OCI-LY7 (cell line): ENCODE measurements around the gene FGD4. TPM values are rescaled to one million over a fixed set of nuclear protein-coding genes. Genes with fewer than 3 reads are reported as not detected.

Experiments used
- BruUV-seq: library from RNA; stranded (reverse); fragments of 400-500 nt; replicated peaks from 2 replicates; lab custom pipeline; 2021; lab: Mats Ljungman, UMichigan
- CTCF ChIA-PET: fragments of 300-600 bp; sonication (Branson Sonifier 250); formaldehyde crosslinking; loops from one replicate; lab custom pipeline; 2022; ENCODE audit warnings: antibody characterized with exemption; ENCODE audit not compliant: unreplicated experiment; lab: Charles Lee
- POLR2A ChIA-PET: fragments of 300-600 bp; sonication (Branson Sonifier 250); formaldehyde crosslinking; loops from one replicate; lab custom pipeline; 2022; ENCODE audit warnings: antibody characterized with exemption; lab: Charles Lee
- DNase-seq: peaks from one replicate; pipeline ENCODE4 v3.0.0-alpha.2; 2015; ENCODE audit warnings: low spot score
- H2AFZ ChIP-seq: fragments of 200-600 bp; sonication (generic), shearing (Covaris generic); 2 replicates; pipeline ENCODE4 v1.6.1; 2014; ENCODE audit warnings: mild to moderate bottlenecking, antibody characterized with exemption, low read length, moderate library complexity
- H3K27ac ChIP-seq: fragments of 200-600 bp; sonication (generic); 2 replicates; pipeline ENCODE4 v1.5.1; 2014; ENCODE audit warnings: mixed run types, low read depth, mild to moderate bottlenecking, moderate library complexity, low read length, inconsistent platforms; ENCODE audit not compliant: poor library complexity, severe bottlenecking
- H3K36me3 ChIP-seq: fragments of 200-600 bp; sonication (generic); 2 replicates; pipeline ENCODE4 v1.6.1; 2014; ENCODE audit warnings: mild to moderate bottlenecking, antibody characterized with exemption, low read length, moderate library complexity, mixed read lengths; ENCODE audit not compliant: insufficient read depth
- H3K4me1 ChIP-seq: fragments of 200-600 bp; sonication (generic); 2 replicates; pipeline ENCODE4 v1.5.1; 2014; ENCODE audit warnings: mild to moderate bottlenecking, low read length; ENCODE audit not compliant: insufficient read depth, poor library complexity, severe bottlenecking
- H3K4me2 ChIP-seq: fragments of 200-600 bp; sonication (generic); 2 replicates; pipeline ENCODE4 v1.6.1; 2014; ENCODE audit warnings: mild to moderate bottlenecking, low read length
- H3K4me3 ChIP-seq: fragments of 200-600 bp; sonication (generic); 2 replicates; pipeline ENCODE4 v1.5.1; 2014; ENCODE audit warnings: mild to moderate bottlenecking, low read depth, low read length; ENCODE audit not compliant: poor library complexity, severe bottlenecking
- H3K79me2 ChIP-seq: fragments of 200-600 bp; sonication (generic); 2 replicates; pipeline ENCODE4 v1.6.1; 2016; ENCODE audit warnings: low read depth, mild to moderate bottlenecking, low read length, moderate library complexity, mixed read lengths; ENCODE audit not compliant: insufficient read depth
- H3K9me2 ChIP-seq: fragments of 200-600 bp; sonication (generic); 2 replicates; pipeline ENCODE4 v1.6.1; 2016; ENCODE audit warnings: mild to moderate bottlenecking, low read length, mixed read lengths; ENCODE audit not compliant: insufficient read depth
- H3K9me3 ChIP-seq: fragments of 200-600 bp; sonication (generic); 2 replicates; pipeline ENCODE4 v1.6.1; 2014; ENCODE audit warnings: mild to moderate bottlenecking, mixed run types, low read length, mixed read lengths
- H4K20me1 ChIP-seq: fragments of 200-600 bp; sonication (generic); 2 replicates; pipeline ENCODE4 v1.6.1; 2014; ENCODE audit warnings: mild to moderate bottlenecking, antibody characterized with exemption, low read length, moderate library complexity, mixed read lengths; ENCODE audit not compliant: insufficient read depth
- EZH2phosphoT487 ChIP-seq: fragments of 200-600 bp; sonication (generic); IDR thresholded peaks from 2 replicates; pipeline ENCODE4 v1.6.1; 2018; ENCODE audit warnings: low read depth, borderline replicate concordance, mild to moderate bottlenecking, mixed run types, antibody characterized with exemption, low read length, moderate library complexity, mixed read lengths
- intact Hi-C: fragments of 100-400 bp; cut with micrococcal nuclease; formaldehyde crosslinking; loops from one replicate; pipeline ENCODE4 v1.10.0; 2022; ENCODE audit not compliant: unreplicated experiment
- total RNA-seq, 2 experiments: library from RNA; depleted of rRNA in 1 of 2; stranded (reverse); fragments of >200 nt in 1 of 2; shearing (Covaris generic) in 1 of 2; gene quantifications; 2 replicates each; pipeline ENCODE4 v1.2.3, GENCODE V29; 2014 to 2022
- TF ChIP-seq, protein P1 (sequence below): fragments of 200-600 bp; sonication (generic); conservative IDR thresholded peaks from 2 replicates; pipeline ENCODE4 v1.5.1; 2014; ENCODE audit warnings: mild to moderate bottlenecking, antibody characterized with exemption, low read length, moderate library complexity, mixed read lengths

Gene FGD4
- total RNA-seq, 2 experiments from 2014 or later: 14.9 to 19.3 TPM

DNA sequence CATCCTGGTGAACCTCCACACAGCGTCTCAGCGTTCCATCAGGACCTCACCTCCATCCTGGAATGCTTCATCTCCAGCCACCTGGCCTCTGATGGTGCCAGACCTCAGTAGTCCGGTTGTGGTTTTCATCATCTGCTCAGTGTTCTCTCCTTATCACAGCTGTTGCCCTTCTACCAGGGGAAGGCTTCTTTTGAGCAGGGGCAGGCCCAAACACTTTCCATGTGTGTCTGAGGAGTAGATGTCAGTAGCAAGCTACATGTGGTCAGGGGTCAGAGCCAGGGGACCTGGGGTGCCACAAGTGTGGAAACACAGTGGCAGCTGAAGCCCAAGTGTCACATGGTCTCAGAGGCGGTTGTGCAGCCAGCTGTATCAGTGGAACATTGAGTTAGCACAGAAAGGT, 30.2 kb upstream of the FGD4 start:
- no peaks in the 10 kb centered on the region for H3K9me3 ChIP-seq
- intact Hi-C loops: loop anchor here (5.0 kb wide), 2 partner anchors 78 to 717 kb away; no protein-coding TSS in a partner anchor
- no peak for DNase-seq
- no peak overlapping the region for H3K27ac ChIP-seq
- no peaks in the 10 kb centered on the region for H3K9me2 ChIP-seq
- no peaks in the 10 kb centered on the region for H4K20me1 ChIP-seq
- no peaks in the 10 kb centered on the region; the same call in 1 of the 2 replicates for H3K36me3 ChIP-seq
- no peak overlapping the region for H3K4me2 ChIP-seq
- no TSS peak for BruUV-seq
- TF ChIP-seq, protein P1, sequence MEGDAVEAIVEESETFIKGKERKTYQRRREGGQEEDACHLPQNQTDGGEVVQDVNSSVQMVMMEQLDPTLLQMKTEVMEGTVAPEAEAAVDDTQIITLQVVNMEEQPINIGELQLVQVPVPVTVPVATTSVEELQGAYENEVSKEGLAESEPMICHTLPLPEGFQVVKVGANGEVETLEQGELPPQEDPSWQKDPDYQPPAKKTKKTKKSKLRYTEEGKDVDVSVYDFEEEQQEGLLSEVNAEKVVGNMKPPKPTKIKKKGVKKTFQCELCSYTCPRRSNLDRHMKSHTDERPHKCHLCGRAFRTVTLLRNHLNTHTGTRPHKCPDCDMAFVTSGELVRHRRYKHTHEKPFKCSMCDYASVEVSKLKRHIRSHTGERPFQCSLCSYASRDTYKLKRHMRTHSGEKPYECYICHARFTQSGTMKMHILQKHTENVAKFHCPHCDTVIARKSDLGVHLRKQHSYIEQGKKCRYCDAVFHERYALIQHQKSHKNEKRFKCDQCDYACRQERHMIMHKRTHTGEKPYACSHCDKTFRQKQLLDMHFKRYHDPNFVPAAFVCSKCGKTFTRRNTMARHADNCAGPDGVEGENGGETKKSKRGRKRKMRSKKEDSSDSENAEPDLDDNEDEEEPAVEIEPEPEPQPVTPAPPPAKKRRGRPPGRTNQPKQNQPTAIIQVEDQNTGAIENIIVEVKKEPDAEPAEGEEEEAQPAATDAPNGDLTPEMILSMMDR: no peak
- TF ChIP-seq EZH2phosphoT487: no peak
- POLR2A ChIA-PET: interaction anchor here (0.5 to 0.7 kb wide), 2 partner anchors 23 to 75 kb away, joined by 3 to 4 read pairs; no protein-coding TSS in a partner anchor
- CTCF ChIA-PET: no interaction called here
- H3K4me1 ChIP-seq: peaks cover 4% of the 10 kb centered on the region
- no peak overlapping the region for H3K4me3 ChIP-seq
- H3K79me2 ChIP-seq: no peaks in the 10 kb centered on the region
- H2AFZ ChIP-seq: no peak overlapping the region

DNA sequence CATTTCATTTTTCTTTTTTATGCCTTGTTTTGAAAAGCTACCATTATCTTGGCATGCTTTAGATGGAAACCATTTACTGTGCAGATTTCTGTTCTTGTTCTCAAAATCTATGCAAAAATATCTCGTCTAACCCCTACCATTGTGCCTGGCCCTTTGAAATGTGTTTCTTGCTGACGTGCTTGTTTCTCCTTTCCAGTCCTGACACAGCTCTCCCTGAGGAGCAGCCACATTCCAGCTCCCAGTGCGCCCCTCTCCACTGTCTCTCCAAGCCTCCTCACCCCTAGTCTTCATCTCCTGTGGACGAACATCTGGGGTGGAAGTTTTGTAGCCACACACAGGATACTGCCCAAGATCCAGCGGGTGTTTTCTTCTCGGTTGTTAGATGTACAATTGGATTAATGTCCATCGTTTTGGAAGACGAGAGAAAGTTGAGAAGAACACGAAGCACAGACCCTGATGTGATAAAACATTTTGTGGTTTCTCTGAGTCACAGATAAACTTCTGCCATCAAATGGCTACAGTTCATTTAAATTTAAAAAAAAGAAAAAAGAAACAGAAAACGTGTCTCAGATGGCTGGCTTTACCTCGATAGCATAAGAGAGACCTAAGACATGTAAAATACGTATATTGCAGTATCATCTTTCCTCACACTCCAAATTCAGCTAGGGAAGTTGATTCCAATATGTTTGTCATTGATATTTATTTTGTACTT, 21.9 kb upstream of the FGD4 start:
- no peak for DNase-seq
- no peak overlapping the region for H2AFZ ChIP-seq
- ChIA-PET CTCF (interaction anchor here (1.0 kb wide), 1 partner anchor 298 kb away, joined by 4 read pairs; no protein-coding TSS in a partner anchor), POLR2A (interaction anchor here (0.5 to 1.9 kb wide), 2 partner anchors 13 to 288 kb away, joined by 3 to 5 read pairs; no protein-coding TSS in a partner anchor)
- H3K4me2 ChIP-seq: no peak overlapping the region
- no peak overlapping the region for H3K4me3 ChIP-seq
- H3K9me3 ChIP-seq: no peaks in the 10 kb centered on the region
- H3K9me2 ChIP-seq: no peaks in the 10 kb centered on the region
- H4K20me1 ChIP-seq: no peaks in the 10 kb centered on the region
- no peaks in the 10 kb centered on the region for H3K36me3 ChIP-seq
- H3K27ac ChIP-seq: no peak overlapping the region
- no peaks in the 10 kb centered on the region for H3K79me2 ChIP-seq
- no peaks in the 10 kb centered on the region for H3K4me1 ChIP-seq
- intact Hi-C loops: no loop called here
- no peak for TF ChIP-seq EZH2phosphoT487
- TF ChIP-seq, protein P1: no peak
- BruUV-seq: no TSS peak

DNA sequence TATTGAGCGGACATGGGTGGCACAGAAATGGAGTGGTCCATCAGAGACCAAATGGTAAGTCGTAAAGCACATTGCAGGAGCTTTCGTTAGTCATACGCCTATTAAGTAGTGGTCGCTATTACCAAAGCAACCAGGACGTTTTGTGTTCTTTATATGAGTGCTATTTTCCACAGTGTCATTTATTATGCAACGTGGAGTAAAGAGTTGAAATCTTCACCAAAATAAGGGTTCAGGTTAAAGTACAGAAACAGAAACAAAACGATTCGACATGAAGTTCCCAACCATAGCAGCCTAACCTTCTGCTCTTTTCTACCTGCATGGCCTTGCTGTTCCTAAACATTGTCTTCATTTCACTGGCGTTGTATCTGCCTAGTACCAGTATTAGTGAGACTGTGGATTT, 20.1 kb upstream of the FGD4 start:
- TF ChIP-seq, protein P1: no peak
- no peak for TF ChIP-seq EZH2phosphoT487
- Histone ChIP-seq H3K4me2 (no peak overlapping the region), H3K9me2 (no peaks in the 10 kb centered on the region), H2AFZ (no peak overlapping the region), H3K79me2 (no peaks in the 10 kb centered on the region), H3K9me3 (no peaks in the 10 kb centered on the region), H3K36me3 (no peaks in the 10 kb centered on the region), H3K4me1 (no peaks in the 10 kb centered on the region), H3K27ac (no peak overlapping the region), H3K4me3 (no peak overlapping the region), H4K20me1 (no peaks in the 10 kb centered on the region)
- intact Hi-C loops: no loop called here
- ChIA-PET CTCF (no interaction called here), POLR2A (interaction anchor here (0.6 kb wide), 1 partner anchor 52 kb away, joined by 5 read pairs; no protein-coding TSS in a partner anchor)
- DNase-seq: no peak
- no TSS peak for BruUV-seq
